ENCODE results near the gene PCNX1. TPM values are rescaled to one million over a fixed set of nuclear protein-coding genes. Genes with fewer than 3 reads are reported as not detected.
A peak's percentile ranks its signal among the peaks of the same experiment; 100 is the strongest.

PCNX1 gene
- total and polyA plus RNA-seq, 2 donors (not counting 1 experiment from before 2014, with no cell fraction given) = 35.7 to 69.4 TPM

- peak overlapping the region; percentile 82 for H3K9ac ChIP-seq (ENCODE audit: insufficient read depth, low read length)
- peaks cover 53% of the 10 kb centered on the region for H3K79me2 ChIP-seq (ENCODE audit: control insufficient read depth, insufficient read depth, low read length)
- H2AFZ ChIP-seq (ENCODE audit: low read length) = peak overlapping the region; percentile 48
- TF ChIP-seq EZH2 (IDR thresholded peaks at IDR 0.05; ENCODE audit: low read length, missing control alignments) (no peak), CTCF (conservative IDR thresholded peaks at IDR 0.05 in 1 of 2, IDR thresholded peaks at IDR 0.05 in 1 of 2; ENCODE audit: low read depth in 1 of 2, low read length in 2 of 2) (no peak)
- H3K27me3 ChIP-seq (ENCODE audit: control insufficient read depth, insufficient read depth, low read length) = no peaks in the 10 kb centered on the region
- DNase-seq (ENCODE audit: low read depth in 2 of 2) = peak; percentile 64 to 71
- no peaks in the 10 kb centered on the region for H3K36me3 ChIP-seq (ENCODE audit: control insufficient read depth, insufficient read depth, low read length)
- peak overlapping the region; percentile 73 for H3K27ac ChIP-seq (ENCODE audit: insufficient read depth, low read length)
- peak overlapping the region; percentile 95 for H3K4me2 ChIP-seq (ENCODE audit: extremely low read depth, insufficient read depth, low read length)
- peaks cover 2% of the 10 kb centered on the region for H4K20me1 ChIP-seq (ENCODE audit: control insufficient read depth, extremely low read depth, insufficient read depth, low read length)
- H3K4me3 ChIP-seq (replicated peaks in 1 of 4; ENCODE audit: control extremely low read depth in 1 of 4, insufficient read depth in 1 of 4, low read depth in 3 of 4, low read length in 4 of 4) = peak overlapping the region; percentile 87 to 94 (median 89)
- no peaks in the 10 kb centered on the region for H3K9me3 ChIP-seq (ENCODE audit: control insufficient read depth, insufficient read depth, low read depth, low read length)
- H3K4me1 ChIP-seq (ENCODE audit: control insufficient read depth, extremely low read depth, insufficient read depth, low read length) = peaks cover 3% of the 10 kb centered on the region
Measured at GRCh38 chr14:70907996-70908934, 1.0 kb downstream of the PCNX1 start.

DNA sequence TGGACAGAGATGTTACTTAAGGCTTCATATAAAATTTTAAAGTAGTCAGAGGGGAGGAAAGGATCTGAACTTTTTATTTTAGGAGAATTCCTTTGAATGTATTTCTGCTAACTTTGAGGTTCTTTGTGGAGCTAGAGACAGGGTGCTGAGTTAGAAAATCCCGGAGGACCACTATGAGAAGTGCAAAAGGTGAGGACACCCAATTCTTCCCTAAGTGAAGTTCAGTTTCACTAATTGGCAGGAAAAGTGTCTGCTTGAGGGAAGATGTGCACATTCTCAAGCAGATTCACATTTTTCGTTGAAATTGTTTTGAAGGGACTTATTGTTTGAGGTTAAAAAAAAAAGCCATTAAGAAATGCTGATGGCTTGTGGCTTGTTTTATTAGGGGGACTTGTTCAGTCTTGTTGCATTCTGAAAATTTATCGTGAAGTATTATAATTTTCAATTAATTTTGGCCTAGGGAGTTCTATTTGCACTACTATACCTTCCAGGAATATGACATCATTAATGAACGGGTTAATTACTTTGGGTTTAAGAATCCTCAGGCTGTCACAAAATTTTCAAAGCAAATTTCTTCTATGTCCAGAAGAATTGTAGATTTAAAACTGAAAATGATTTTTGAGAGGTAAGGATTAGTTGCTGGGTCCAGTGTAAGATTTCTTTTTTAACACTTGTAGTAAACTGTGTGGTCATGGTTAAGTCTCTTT lies 1.8 kb downstream of the PCNX1 start:
- Histone ChIP-seq H3K4me1 (ENCODE audit: control insufficient read depth, extremely low read depth, insufficient read depth, low read length) (peaks cover 3% of the 10 kb centered on the region), H2AFZ (ENCODE audit: low read length) (no peak overlapping the region), H3K9me3 (ENCODE audit: control insufficient read depth, insufficient read depth, low read depth, low read length) (no peaks in the 10 kb centered on the region), H3K4me2 (ENCODE audit: extremely low read depth, insufficient read depth, low read length) (peak overlapping the region; percentile 95), H3K79me2 (ENCODE audit: control insufficient read depth, insufficient read depth, low read length) (peaks cover 61% of the 10 kb centered on the region), H4K20me1 (ENCODE audit: control insufficient read depth, extremely low read depth, insufficient read depth, low read length) (peaks cover 2% of the 10 kb centered on the region), H3K9ac (ENCODE audit: insufficient read depth, low read length) (peak overlapping the region; percentile 82), H3K27me3 (ENCODE audit: control insufficient read depth, insufficient read depth, low read length) (no peaks in the 10 kb centered on the region), H3K4me3 (replicated peaks in 1 of 4; ENCODE audit: control extremely low read depth in 1 of 4, insufficient read depth in 1 of 4, low read depth in 3 of 4, low read length in 4 of 4) (peak overlapping the region; percentile 87 to 94 (median 89)), H3K27ac (ENCODE audit: insufficient read depth, low read length) (peak overlapping the region; percentile 73), H3K36me3 (ENCODE audit: control insufficient read depth, insufficient read depth, low read length) (no peaks in the 10 kb centered on the region)
- no peak for DNase-seq (ENCODE audit: low read depth in 2 of 2)
- TF ChIP-seq CTCF (conservative IDR thresholded peaks at IDR 0.05 in 1 of 2, IDR thresholded peaks at IDR 0.05 in 1 of 2; ENCODE audit: low read depth in 1 of 2, low read length in 2 of 2) (no peak), EZH2 (IDR thresholded peaks at IDR 0.05; ENCODE audit: low read length, missing control alignments) (no peak)
